SK-N-MC (cell line): ENCODE data around the gene PRM3.

Source experiments
- DNase-seq: peaks from one replicate; pipeline ENCODE4 v3.0.0-alpha.2; 2011; ENCODE audit warnings: low read depth, low spot score
- H3K27ac ChIP-seq: fragments of 200-600 bp; sonication (generic); 2 replicates; pipeline ENCODE4 v1.5.1; 2016; ENCODE audit warnings: mixed run types
- H3K36me3 ChIP-seq: fragments of 200-600 bp; sonication (generic); 2 replicates; pipeline ENCODE4 v1.6.1; 2017; ENCODE audit warnings: antibody characterized with exemption, low read length, mixed read lengths; ENCODE audit not compliant: insufficient read depth
- H3K4me3 ChIP-seq: fragments of 200-600 bp; sonication (generic); 2 replicates; pipeline ENCODE4 v1.5.1; 2016
- H3K9ac ChIP-seq: fragments of 200-600 bp; sonication (generic); 2 replicates; pipeline ENCODE4 v1.8.0; 2017; ENCODE audit warnings: mixed run types, mixed read lengths; ENCODE audit not compliant: insufficient read length
- H3K9me3 ChIP-seq: fragments of 200-600 bp; sonication (generic); 2 replicates; pipeline ENCODE4 v1.6.1; 2017; ENCODE audit warnings: low read depth, mild to moderate bottlenecking, antibody characterized with exemption, low read length, moderate library complexity, mixed read lengths
- EZH2 ChIP-seq: fragments of 200-600 bp; sonication (generic); IDR thresholded peaks from one replicate; pipeline ENCODE4 v1.6.1; 2017; ENCODE audit warnings: antibody characterized with exemption
- FOXP2 ChIP-seq: optimal IDR thresholded peaks from 2 replicates; pipeline ENCODE3; 2011; ENCODE audit warnings: mild to moderate bottlenecking, moderate library complexity; ENCODE audit not compliant: insufficient read depth; ENCODE audit errors: extremely low read length, control extremely low read depth
- POLR2AphosphoS5 ChIP-seq: IDR thresholded peaks from 2 replicates; pipeline ENCODE4 v1.6.1; 2012; ENCODE audit warnings: mild to moderate bottlenecking, low read depth, low read length, borderline replicate concordance

PRM3 gene

DNA sequence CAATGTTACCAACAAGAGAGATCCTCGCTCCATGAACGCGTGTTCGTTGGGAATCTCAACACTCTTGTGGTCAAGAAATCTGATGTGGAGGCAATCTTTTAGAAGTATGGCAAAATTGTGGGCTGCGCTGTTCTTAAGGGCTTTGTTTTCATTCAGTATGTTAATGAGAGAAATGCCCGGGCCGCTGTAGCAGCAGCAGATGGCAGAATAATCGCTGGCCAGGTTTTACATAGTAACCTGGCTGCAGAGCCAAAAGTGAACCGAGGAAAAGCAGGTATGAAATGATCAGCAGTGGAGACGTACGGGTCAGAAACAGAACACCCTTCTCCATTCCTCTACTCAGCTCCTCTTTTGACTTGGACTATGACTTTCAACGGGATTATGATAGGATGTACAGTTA is 30.8 kb downstream of the PRM3 start:
- no peaks in the 10 kb centered on the region for H3K36me3 ChIP-seq
- no peak for DNase-seq
- H3K9ac ChIP-seq, result no peak overlapping the region
- H3K4me3 ChIP-seq, result no peak overlapping the region
- no peak for TF ChIP-seq POLR2AphosphoS5
- no peak for TF ChIP-seq EZH2
- no peak for TF ChIP-seq FOXP2
- H3K9me3 ChIP-seq, result no peaks in the 10 kb centered on the region
- no peak overlapping the region for H3K27ac ChIP-seq

DNA sequence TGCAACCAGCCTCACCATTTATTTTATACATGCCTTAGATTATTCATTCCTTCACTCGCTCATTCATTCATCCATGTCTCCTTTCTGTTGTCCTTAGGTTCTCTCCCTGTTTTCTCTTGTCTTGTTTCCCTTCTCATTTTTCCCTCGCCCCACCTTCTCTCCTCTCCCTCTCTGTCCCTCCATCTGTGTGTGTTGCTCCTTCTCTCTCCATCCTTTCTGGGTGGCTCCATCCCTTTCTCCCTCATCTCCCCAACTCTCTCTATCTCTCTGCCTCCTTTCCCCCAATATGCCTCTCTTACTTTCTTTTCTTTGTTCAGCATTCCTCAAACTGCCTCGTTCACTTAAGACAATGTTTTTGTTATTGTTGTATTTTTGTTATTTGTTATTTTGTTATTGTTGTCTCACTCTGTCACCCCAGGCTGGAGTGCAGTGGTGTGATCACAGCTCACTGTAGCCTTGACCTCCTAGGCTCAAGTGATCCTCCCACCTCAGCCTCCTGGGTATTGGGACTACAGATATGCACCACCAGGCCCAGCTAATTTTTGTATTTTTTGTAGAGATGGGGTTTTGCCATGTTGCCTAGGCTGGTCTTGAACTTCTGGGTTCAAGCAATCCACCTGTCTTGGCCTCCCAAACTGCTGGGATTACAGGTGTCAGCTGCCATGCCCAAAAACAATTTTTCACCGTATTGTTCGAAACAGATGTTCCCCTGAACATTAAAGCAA is 31.8 kb downstream of the PRM3 start:
- Histone ChIP-seq H3K4me3 (no peak overlapping the region), H3K9me3 (no peaks in the 10 kb centered on the region), H3K9ac (no peak overlapping the region), H3K27ac (no peak overlapping the region), H3K36me3 (no peaks in the 10 kb centered on the region)
- DNase-seq, result no peak
- TF ChIP-seq FOXP2, result no peak
- no peak for TF ChIP-seq POLR2AphosphoS5

DNA sequence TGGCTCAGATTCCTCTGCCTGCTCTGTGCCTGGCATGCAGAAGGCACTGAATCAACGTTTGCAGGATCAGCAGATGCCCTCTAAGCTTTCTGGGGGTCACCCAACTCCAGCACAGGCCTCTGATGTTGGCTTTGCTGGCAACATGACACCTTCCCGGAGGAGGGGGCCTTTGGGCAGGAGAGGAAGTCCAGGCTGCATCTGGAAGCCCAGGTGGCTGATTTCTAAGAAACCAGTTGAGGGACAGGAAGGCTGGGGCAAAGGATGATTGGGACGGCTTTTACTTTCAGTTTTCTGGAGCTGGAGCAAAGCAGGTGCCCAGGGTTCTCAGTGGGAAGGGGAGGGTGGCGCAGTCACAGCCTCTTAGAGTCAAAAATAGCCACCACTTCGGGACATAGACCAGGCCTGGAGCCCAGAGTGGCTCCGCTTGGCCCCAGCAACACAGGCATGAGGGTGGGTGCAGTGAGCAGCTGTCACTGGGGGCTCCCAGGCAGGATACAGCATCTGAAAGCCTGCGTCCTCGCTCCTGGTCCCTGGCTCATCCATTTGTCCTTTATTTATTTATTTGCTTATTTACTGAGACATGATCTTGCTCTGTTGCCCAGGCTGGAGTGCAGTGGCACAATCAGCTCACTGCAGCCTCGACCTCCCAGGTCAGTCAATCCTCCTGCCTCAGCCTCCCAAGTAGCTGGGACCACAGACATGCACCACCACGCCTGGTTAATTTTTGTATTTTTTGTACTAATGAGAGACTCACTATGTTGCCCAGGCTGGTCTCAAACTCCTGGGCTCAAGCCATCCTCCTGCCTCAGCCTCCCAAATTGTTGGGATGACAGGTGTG is 32.6 kb downstream of the PRM3 start:
- H3K9ac ChIP-seq, result no peak overlapping the region
- no peaks in the 10 kb centered on the region for H3K36me3 ChIP-seq
- H3K9me3 ChIP-seq, result no peaks in the 10 kb centered on the region
- no peak for DNase-seq
- no peak overlapping the region for H3K4me3 ChIP-seq
- H3K27ac ChIP-seq, result no peak overlapping the region
- TF ChIP-seq EZH2 (no peak), POLR2AphosphoS5 (no peak), FOXP2 (no peak)

DNA sequence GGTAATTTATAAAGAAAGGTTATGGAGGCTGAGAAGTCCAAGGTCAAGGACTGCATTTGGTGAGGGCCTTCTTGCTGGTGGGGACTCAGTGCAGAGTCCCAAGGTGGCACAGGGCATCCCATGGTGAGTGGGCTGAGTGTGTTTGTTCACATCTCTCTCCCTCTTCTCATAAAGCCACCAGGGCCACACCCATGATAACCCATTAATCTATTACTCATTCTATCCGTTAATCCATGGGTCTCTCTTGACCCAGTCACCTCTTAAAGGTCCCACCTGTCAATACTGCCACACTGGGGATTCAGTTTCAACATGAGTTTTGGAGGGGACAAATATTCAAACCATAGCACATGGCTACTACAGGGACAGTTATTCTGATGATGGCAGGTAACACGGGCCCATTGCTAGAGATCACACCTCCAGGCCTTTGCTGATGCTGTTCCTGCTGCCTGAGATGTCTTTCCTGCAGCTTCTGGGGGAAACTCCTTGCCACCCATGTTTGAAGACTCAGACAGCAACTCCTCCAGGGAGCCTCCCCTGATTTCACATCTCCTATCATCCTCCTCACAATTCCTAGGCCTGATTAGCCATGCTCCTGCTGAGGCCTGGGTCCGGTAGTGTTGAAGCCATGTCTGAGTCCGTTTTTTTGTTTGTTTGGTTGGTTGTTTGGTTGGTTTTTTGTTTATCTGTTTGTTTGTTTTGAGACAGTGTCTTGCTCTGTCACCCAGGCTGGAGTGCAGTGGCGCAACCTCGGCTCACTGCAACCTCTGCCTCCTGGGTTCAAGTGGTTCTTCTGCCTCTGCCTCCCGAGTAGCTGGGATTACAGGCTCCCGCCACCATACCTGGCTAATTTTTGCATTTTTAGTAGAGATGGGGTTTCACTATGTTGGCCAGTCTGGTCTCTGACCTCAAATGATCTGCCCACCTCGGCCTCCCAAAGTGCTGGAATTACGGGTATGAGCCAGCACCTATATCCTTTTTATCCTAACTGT is 33.5 kb downstream of the PRM3 start:
- DNase-seq, result no peak
- no peak for TF ChIP-seq FOXP2
- no peak for TF ChIP-seq EZH2
- no peak for TF ChIP-seq POLR2AphosphoS5
- Histone ChIP-seq H3K9me3 (no peaks in the 10 kb centered on the region), H3K4me3 (no peak overlapping the region), H3K9ac (no peak overlapping the region), H3K36me3 (no peaks in the 10 kb centered on the region), H3K27ac (no peak overlapping the region)

DNA sequence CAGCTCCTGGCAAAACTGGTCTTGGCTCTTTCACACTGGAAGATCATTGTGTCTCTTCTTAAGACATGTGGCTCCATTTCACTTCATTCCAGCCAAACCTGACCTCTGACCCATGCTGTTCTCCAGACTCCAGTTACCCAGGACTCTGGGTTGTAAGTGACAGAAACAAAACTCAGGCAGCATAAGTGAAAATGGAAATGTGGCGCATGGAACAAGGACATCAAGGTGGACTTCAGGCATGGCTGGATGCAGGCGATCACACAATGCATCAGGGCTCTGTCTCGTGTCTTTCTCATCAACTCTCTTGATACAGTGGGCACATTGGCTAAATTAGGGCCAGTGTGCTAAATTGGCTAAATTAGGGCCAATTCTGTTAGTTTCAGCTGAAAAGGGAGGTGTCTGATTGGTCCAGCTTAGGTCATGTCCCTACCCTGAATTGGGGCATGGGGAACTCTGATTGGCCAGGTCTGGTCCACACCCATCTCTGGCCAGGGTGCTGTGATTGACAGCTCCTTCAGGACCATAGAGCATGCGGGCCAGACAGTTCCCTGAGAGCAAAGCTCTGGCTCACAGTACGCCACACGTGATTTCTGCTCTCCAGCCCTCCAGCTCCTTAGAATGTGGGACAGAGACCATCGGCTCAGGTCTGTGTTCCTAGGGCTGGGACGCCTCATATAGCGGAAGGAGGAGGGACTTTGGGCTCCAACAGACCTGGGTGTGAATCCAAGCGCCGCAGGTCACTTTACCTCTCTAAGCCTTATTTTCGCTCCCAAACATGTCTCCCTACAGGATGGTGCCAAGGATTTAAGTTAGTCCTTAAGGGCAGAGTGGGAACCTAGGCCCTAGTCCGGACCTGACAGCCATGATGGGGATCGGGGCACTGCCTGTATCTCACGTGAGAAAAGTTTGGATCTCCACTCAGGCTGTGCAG is 34.9 kb downstream of the PRM3 start:
- H3K36me3 ChIP-seq, result no peaks in the 10 kb centered on the region
- no peak overlapping the region for H3K9ac ChIP-seq
- no peaks in the 10 kb centered on the region for H3K9me3 ChIP-seq
- H3K4me3 ChIP-seq, result no peak overlapping the region
- no peak for TF ChIP-seq EZH2
- no peak for TF ChIP-seq POLR2AphosphoS5
- TF ChIP-seq FOXP2, result no peak
- H3K27ac ChIP-seq, result no peak overlapping the region
- DNase-seq, result no peak

DNA sequence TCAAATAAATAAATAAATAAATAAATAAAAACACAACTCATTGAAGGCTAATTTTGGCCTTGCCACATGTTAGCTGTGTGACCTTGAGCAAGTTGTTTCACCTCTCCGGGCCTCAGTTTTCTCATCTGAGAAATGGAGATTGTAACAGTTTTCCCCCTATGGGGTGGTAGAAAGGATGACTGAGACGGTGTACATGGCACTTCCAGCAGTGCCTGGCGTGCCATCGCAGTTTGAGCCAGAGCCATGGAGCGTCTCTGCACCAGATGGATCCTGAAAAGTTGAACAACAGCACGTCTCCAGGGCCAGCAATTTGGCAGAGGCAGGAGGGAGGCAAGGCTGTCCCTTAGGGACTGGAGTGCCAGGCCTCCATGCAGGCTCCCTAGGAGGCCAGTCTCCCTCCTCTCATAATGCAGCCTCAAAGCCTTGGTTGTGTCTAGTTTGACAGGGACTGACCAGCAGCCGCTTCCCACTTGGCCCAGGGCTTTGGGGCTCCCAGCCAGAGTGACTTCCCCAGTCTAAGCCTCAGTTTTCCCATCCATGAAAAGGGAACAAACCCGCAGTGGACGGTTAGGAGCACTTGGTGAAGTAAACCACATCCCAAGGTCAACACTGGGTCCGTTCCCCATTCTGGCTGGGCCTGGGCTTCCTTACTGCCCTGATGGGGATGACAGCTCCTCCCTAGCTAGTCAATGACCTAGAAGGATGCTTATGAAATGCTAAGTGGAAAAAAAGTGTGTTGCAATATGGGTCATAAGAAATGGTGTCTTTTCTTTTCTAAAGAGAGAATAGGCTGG is 36.8 kb downstream of the PRM3 start:
- no peaks in the 10 kb centered on the region for H3K9me3 ChIP-seq
- H3K36me3 ChIP-seq, result no peaks in the 10 kb centered on the region
- DNase-seq, result no peak
- H3K4me3 ChIP-seq, result no peak overlapping the region
- no peak overlapping the region for H3K27ac ChIP-seq
- TF ChIP-seq EZH2, result no peak
- no peak for TF ChIP-seq POLR2AphosphoS5
- TF ChIP-seq FOXP2, result no peak
- H3K9ac ChIP-seq, result no peak overlapping the region

DNA sequence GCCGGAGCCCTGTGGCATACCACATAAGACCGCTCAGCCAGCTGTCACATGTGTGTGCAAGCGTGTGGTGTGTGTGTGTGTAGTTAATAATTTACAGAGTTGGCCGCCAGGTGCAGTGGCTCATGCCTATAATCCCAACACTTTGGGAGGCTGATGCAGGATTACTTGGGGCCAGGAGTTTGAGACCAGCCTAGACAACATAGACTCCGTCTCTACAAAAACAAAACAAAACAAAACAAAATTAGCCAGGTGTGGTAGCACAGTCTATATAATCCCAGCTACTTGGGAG is 37.8 kb downstream of the PRM3 start:
- TF ChIP-seq EZH2 (no peak), FOXP2 (no peak), POLR2AphosphoS5 (no peak)
- no peak for DNase-seq
- Histone ChIP-seq H3K4me3 (no peak overlapping the region), H3K36me3 (no peaks in the 10 kb centered on the region), H3K9ac (no peak overlapping the region), H3K27ac (no peak overlapping the region), H3K9me3 (no peaks in the 10 kb centered on the region)
